D721Med (cell line): Measurements from ENCODE around the gene SORBS1.

ENCODE experiments used
- DNase-seq: peaks from one replicate; pipeline ENCODE4 v3.0.0; 2011; ENCODE audit warnings: low spot score; ENCODE audit not compliant: insufficient read length
- FAIRE-seq: peaks from 2 replicates; lab custom pipeline; 2011; peaks lifted over from hg19 to GRCh38; lab: Jason Lieb, UNC
- TF ChIP-seq, protein P1 (sequence below): IDR thresholded peaks from 2 replicates; pipeline ENCODE4 v1.5.1; 2012; ENCODE audit warnings: mild to moderate bottlenecking, control low read depth; ENCODE audit not compliant: insufficient read depth; ENCODE audit errors: missing control alignments

The SORBS1 gene

DNA sequence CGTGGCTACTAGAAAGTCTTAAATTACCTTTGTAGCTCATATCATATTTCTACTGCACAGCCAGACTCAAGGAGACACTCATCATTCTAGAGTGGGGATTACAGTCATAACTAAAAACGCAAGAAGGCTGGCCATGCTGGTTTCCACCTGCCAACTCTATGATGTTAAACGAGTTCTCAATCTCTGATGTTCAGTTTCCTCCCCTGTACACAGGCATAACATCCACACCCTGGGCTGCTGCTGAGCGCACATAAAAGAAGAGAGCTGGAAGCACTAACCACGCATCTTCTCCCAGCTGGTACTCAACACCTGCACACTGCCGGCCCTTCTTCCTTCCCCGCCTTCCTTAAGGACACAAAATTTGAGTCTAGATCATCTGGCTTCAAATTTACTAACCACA is 60.5 kb downstream of the SORBS1 start:
- DNase-seq (no peak), FAIRE-seq (no peak)
- TF ChIP-seq, protein P1, sequence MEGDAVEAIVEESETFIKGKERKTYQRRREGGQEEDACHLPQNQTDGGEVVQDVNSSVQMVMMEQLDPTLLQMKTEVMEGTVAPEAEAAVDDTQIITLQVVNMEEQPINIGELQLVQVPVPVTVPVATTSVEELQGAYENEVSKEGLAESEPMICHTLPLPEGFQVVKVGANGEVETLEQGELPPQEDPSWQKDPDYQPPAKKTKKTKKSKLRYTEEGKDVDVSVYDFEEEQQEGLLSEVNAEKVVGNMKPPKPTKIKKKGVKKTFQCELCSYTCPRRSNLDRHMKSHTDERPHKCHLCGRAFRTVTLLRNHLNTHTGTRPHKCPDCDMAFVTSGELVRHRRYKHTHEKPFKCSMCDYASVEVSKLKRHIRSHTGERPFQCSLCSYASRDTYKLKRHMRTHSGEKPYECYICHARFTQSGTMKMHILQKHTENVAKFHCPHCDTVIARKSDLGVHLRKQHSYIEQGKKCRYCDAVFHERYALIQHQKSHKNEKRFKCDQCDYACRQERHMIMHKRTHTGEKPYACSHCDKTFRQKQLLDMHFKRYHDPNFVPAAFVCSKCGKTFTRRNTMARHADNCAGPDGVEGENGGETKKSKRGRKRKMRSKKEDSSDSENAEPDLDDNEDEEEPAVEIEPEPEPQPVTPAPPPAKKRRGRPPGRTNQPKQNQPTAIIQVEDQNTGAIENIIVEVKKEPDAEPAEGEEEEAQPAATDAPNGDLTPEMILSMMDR, result no peak

DNA sequence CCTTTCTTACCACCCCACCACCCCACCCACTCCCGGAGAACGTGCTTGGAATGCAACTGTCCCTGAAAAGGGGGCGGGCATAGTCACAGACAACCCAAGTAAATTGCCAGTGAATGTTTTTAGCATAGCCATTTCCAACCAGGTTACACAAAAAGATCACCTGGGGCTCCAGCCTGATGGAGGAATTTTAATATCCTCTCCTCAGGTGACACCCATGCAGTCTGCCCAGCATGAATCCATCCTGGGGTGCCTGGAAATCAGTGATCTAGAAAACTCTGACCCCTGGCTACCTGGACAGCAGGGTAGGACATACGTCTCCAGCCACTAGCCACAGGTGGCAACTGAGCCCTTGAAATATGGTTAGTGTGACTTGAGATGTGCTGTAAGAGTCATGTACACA is 61.1 kb downstream of the SORBS1 start:
- TF ChIP-seq, protein P1, result no peak
- no peak for FAIRE-seq
- no peak for DNase-seq

DNA sequence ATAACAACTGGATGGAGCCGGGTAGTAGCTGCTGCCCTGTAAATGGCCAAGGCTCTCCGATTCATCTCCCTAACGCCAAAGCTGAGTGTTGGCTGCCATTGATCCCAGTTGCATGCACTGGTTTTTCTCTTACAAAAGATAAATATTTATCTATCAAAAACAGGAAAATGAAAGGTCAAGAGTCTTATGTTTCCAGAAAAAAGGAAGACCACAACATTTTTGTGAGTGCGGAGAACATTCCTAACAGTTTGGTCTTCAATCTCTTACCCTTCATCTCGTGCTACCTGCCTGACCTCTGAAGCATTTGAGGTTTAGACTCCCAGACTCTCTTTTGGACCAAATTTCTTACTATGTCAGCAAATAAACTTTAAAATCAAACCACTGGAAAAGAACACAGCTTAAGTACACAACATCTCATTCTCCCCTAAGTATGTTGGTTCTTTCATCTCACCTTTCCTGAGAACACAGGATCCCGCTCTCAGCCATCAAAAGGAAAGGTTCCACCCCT is 61.6 kb downstream of the SORBS1 start:
- FAIRE-seq (no peak), DNase-seq (no peak)
- TF ChIP-seq, protein P1, result no peak

DNA sequence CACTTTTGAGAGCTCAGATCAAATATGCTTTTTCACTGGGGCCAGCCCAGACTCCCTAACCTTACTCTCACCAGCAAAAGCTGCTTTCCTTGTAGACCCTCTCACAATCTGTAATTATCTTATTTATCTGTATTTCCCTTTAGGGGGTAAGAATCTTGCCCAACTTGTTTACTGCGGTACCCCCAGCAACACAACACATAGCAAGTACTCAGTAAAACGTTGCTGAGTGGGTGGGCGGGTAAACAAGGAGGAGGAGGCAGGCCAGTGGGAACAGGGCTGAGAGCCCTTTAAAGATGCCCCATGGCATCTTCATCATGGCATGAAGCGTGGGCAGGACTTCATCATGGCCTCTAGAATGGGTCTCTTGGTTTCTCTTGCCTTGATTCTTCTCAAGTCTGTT is 64.2 kb downstream of the SORBS1 start:
- FAIRE-seq (no peak), DNase-seq (no peak)
- TF ChIP-seq, protein P1, result no peak

DNA sequence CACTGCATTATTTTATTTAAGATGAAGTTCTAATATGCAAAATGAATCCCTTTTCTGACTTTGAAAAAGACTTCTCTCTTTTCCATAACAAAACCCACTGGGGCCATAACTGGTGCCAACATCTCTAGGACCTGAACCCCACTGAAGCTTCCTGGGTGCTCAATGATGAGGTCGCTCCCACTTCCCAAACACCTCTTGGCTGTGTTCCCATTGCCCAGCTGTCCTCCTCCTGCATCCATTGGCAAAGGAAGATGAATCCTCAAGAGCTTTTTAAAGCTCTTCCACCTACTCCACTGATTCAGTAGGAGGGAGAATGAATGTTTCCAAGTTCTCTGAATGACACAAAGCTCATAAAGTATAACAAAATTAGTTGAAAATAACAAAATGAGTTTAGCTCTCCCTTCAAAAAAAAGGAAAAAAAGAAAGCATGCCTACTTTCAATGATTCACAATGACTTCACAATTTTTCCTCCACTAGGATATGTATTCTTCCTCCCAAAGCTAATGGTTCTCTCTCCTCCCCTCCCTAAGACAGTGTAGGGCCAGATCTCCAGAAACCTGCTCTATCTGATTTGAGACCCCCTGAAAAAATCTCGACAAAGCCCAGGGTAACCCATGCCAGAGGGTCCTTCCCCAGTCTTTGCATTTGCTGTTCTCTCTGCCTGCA is 64.8 kb downstream of the SORBS1 start:
- no peak for FAIRE-seq

DNA sequence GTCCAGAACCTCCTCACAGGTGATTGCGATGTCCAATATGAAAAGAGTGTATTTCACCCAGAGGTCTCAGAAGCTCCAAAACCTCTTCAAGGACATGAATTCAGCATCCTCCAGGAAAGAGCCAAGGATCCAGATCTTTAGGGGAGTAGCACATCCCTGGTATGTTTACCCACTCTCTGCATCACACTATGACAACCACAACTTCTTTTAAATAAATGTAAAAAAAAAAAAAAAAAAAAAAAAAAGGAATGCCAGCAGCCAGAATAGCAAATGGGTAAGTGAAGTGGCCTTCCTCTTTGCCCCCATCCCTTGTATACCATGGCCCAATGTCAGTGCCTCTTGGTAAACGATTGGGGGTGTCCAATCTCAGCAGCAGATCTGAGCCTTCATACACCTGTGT is 67.3 kb downstream of the SORBS1 start:
- no peak for DNase-seq
- TF ChIP-seq, protein P1, result no peak
- FAIRE-seq, result no peak

More for the DNA sequence above, 64.8 kb downstream of the SORBS1 start:
- DNase-seq, result no peak
- TF ChIP-seq, protein P1, result no peak

DNA sequence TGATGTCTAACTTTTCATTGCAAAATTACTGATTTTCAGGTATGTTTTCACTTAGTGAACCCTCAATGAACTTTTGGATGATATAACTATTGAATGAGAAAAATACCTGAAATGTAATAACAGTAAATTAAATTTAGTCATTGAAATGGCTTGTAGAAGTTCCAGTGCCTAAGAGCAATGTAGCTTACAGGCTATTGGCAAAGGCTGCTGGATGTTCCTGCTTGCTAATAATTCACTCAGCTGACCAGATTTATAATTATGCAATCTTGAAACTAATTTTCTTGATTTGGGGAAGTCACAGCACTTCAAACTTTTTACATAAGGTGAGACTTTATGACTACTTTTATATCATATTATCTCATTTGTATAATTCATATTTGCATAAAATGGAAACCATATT is 73.2 kb downstream of the SORBS1 start:
- DNase-seq, result no peak
- no peak for FAIRE-seq
- TF ChIP-seq, protein P1, result no peak
